K562 treated with DMSO at 1 percent for 4 hours (cell line): ENCODE results near the gene BLTP1. TPM values are rescaled to one million over a fixed set of nuclear protein-coding genes. Genes with fewer than 3 reads are reported as not detected.

Source experiments
- total RNA-seq: library from RNA; unstranded; fragments of 300-600 nt; gene quantifications from 2 replicates; pipeline ENCODE4 v1.2.3, GENCODE V29; 2022; ENCODE audit not compliant: insufficient read depth

BLTP1 gene, protein sequence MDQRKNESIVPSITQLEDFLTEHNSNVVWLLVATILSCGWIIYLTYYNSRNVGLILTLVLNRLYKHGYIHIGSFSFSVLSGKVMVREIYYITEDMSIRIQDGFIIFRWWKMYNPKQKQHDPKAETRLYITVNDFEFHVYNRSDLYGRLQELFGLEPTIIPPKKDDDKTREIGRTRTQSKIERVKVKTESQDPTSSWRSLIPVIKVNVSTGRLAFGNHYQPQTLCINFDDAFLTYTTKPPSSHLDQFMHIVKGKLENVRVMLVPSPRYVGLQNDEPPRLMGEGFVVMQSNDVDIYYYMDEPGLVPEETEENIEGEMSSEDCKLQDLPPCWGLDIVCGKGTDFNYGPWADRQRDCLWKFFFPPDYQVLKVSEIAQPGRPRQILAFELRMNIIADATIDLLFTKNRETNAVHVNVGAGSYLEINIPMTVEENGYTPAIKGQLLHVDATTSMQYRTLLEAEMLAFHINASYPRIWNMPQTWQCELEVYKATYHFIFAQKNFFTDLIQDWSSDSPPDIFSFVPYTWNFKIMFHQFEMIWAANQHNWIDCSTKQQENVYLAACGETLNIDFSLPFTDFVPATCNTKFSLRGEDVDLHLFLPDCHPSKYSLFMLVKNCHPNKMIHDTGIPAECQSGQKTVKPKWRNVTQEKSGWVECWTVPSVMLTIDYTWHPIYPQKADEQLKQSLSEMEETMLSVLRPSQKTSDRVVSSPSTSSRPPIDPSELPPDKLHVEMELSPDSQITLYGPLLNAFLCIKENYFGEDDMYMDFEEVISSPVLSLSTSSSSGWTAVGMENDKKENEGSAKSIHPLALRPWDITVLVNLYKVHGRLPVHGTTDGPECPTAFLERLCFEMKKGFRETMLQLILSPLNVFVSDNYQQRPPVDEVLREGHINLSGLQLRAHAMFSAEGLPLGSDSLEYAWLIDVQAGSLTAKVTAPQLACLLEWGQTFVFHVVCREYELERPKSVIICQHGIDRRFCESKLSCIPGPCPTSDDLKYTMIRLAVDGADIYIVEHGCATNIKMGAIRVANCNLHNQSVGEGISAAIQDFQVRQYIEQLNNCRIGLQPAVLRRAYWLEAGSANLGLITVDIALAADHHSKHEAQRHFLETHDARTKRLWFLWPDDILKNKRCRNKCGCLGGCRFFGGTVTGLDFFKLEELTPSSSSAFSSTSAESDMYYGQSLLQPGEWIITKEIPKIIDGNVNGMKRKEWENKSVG (N-terminal part only)
- 9.1 and 11.5 TPM in 2 replicates for total RNA-seq

DNA sequence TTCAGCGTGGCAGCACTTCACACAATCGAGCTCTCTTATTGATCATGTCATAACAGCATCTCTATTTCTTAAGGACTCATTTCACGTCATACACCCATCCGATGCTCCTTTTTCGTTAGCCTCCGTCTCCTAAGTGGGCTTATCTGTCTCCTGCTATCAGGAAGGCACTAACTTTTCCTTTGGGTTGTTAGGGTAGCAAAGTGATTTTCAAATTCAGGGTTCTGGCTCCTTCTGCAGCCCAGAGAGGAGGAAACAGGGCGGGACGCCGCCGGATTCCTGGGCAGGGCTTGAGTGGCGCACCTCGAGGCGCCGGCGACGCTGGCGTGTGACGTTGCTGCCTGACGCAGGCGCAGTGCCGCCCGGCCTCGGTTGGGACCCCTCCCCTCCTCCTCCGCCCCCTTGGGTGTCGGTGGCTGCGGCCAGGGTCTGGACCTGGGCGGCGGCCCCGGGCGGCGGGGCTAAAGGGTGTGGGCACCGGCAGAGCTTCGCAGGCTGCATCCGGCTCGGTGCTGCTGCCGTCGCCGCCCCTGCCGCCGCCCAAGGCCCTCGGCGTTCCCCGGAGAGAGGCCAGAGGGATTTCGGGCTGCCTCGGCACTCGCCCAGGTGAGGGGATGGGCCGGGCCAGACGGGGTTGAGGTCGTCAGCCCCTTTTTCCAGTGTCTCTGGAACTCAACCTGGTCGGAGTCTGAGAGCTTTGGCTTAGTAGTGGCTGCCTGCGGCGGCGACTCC is at the start of gene BLTP1:
Gene BLTP1, plus strand, starts transcription at position 350 of the 729 bp plus-strand sequence. CDS start 18,317 bp downstream, outside the sequence.

Other genes with a start within 250 kb of the BLTP1 start
- gene TRPC3, start 200.3 kb upstream of the BLTP1 start, total RNA-seq: not detected in 2 replicates
- gene ADAD1, start 226.7 kb downstream of the BLTP1 start, total RNA-seq: not detected in 2 replicates